ENCODE results near the gene ZGPAT. TPM values are rescaled to one million over a fixed set of nuclear protein-coding genes. Genes with fewer than 3 reads are reported as not detected.

ZGPAT gene
- total and polyA plus RNA-seq, 9 of the 15 experiments (the other 6 are each of a cell fraction or from before 2014, with no cell fraction given): 0.14 to 26.6 (median 7.4) TPM

DNA sequence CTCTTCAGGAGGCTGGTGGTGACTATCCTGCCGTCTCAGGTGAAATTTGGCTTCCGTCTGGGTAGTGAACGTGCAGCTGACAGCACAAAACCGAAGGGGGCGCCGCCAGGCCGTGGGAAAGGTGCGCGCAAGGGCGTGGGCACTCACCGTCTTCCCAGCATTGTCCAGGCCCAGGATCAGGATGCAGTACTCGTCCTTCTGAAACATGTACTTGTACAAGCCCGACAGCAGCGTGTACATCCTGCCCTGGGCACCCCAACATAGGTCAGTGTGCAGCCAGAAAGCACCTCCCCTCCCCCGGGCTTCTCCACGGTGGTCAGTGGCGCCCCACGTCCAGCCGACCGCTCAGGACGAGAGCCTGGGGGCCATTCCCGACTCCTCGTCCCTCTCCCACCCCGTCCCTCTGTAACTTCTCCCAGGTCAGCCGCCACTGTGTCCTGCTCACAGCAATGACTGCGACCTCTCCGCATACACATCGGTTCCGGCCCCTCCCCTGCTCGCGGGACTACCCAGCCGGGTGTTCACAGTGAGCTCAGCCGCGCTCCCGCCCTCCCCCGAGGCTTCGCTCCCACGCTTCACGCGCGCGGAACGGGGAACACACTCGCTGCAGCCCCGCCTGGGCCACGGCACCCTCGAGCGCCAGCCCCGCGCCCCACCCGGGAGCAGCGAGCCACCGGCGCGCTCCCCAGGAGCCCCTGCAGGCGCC is 834 bp upstream of the ZGPAT start (continued):
- TF ChIP-seq, protein P1, sequence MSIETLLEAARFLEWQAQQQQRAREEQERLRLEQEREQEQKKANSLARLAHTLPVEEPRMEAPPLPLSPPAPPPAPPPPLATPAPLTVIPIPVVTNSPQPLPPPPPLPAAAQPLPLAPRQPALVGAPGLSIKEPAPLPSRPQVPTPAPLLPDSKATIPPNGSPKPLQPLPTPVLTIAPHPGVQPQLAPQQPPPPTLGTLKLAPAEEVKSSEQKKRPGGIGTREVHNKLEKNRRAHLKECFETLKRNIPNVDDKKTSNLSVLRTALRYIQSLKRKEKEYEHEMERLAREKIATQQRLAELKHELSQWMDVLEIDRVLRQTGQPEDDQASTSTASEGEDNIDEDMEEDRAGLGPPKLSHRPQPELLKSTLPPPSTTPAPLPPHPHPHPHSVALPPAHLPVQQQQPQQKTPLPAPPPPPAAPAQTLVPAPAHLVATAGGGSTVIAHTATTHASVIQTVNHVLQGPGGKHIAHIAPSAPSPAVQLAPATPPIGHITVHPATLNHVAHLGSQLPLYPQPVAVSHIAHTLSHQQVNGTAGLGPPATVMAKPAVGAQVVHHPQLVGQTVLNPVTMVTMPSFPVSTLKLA (conservative IDR thresholded peaks at IDR 0.05): peak; percentile 30 to 62; a peak in 2 of 4 replicates
- TF ChIP-seq HDAC2 (IDR thresholded peaks at IDR 0.05) (peak; percentile 28; the same call in 1 of the 2 replicates), GTF2E2 (tag; IDR thresholded peaks at IDR 0.05) (0 out of 2 replicates have a peak, but pooled peaks have one; percentile 1), ETV5 (CRISPR knock-in tag; IDR thresholded peaks at IDR 0.05; ENCODE audit: low read depth) (peak; percentile 33), CC2D1A (IDR thresholded peaks at IDR 0.05) (peak; percentile 75), ARID2 (IDR thresholded peaks at IDR 0.05) (peak; percentile 26; the same call in 1 of the 2 replicates), TAF1 (IDR thresholded peaks at IDR 0.05; ENCODE audit: control insufficient read depth, extremely low read depth, insufficient read depth, low read length, severe bottlenecking) (peak; percentile 55)
- TF ChIP-seq, protein P2, sequence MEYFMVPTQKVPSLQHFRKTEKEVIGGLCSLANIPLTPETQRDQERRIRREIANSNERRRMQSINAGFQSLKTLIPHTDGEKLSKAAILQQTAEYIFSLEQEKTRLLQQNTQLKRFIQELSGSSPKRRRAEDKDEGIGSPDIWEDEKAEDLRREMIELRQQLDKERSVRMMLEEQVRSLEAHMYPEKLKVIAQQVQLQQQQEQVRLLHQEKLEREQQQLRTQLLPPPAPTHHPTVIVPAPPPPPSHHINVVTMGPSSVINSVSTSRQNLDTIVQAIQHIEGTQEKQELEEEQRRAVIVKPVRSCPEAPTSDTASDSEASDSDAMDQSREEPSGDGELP (CRISPR knock-in tag; IDR thresholded peaks at IDR 0.05; ENCODE audit: borderline replicate concordance): peak; percentile 86
- TF ChIP-seq, protein P3, sequence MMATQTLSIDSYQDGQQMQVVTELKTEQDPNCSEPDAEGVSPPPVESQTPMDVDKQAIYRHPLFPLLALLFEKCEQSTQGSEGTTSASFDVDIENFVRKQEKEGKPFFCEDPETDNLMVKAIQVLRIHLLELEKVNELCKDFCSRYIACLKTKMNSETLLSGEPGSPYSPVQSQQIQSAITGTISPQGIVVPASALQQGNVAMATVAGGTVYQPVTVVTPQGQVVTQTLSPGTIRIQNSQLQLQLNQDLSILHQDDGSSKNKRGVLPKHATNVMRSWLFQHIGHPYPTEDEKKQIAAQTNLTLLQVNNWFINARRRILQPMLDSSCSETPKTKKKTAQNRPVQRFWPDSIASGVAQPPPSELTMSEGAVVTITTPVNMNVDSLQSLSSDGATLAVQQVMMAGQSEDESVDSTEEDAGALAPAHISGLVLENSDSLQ (IDR thresholded peaks at IDR 0.05): 0 out of 2 replicates have a peak, but pooled peaks have one; percentile 20
- TF ChIP-seq, protein P4, sequence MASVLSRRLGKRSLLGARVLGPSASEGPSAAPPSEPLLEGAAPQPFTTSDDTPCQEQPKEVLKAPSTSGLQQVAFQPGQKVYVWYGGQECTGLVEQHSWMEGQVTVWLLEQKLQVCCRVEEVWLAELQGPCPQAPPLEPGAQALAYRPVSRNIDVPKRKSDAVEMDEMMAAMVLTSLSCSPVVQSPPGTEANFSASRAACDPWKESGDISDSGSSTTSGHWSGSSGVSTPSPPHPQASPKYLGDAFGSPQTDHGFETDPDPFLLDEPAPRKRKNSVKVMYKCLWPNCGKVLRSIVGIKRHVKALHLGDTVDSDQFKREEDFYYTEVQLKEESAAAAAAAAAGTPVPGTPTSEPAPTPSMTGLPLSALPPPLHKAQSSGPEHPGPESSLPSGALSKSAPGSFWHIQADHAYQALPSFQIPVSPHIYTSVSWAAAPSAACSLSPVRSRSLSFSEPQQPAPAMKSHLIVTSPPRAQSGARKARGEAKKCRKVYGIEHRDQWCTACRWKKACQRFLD (CRISPR knock-in tag; IDR thresholded peaks at IDR 0.05): 0 out of 2 replicates have a peak, but pooled peaks have one; percentile 2
